GM21526 (cell line): ENCODE data around the gene SURF6.
"Not testable (repeated sequence)": the region's sequence is repeated elsewhere in the genome, so short reads cannot be mapped to it uniquely, and the experiment has no call there.

Source experiments
- ATAC-seq: cut with Tn5 transposase; IDR thresholded peaks from one replicate; pipeline ENCODE4 v1.9.1; 2021; ENCODE audit warnings: moderate library complexity; ENCODE audit not compliant: unreplicated experiment, low FRiP score

SURF6 gene

GRCh38 chr9:133348718-133349573, 13.0 kb upstream of the SURF6 start:
- no peak for ATAC-seq

DNA sequence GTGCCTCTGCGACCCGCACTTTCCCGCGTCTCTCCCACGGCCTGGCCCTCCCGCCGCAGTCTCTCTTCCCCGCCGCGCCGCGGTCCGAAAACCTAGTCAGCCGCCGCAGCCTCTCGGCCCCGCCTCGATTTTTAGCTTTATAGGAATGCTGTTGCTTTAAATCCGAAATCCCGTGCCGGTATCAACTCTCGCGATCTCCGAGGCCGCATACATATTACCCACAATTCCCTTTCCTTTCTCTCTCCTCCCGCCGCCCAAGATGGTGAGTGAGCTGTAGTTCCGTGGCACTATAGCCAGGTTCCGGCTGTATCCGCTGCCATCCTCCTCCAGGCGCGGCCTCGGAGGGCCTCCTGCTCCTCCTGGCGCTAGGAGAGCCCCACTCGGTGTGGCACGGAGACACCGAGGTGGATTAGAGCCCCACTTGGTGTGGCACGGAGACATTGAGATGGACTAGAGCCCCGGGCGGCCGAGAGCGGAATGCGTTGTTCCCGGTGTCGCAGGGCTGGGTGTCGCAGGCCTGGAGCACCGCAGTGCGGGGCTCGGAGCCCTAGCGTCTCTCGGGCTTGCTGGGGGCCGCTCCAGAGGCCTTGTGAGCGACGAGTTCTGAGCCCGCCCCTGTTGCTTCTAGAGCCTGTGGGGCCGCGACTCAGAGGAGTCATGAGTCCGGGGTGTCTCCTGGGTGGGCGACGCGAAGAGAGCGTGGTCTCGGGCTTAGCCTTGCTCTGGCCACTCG, 12.2 kb upstream of the SURF6 start, which contains the start of the genes MED22 and RPL7A:
MED22 (minus strand) TSS at position 147 of the 733 bp plus-strand sequence. CDS start 1,469 bp downstream, outside the sequence.
RPL7A (plus strand) TSS at position 234 of the 733 bp plus-strand sequence; CDS start at position 260, 26 bp downstream.
- ATAC-seq = peak; percentile 59

GRCh38 chr9:133347515-133347984, 11.6 kb upstream of the SURF6 start:
- ATAC-seq = peak; percentile 35

GRCh38 chr9:133346021-133346785, 10.2 kb upstream of the SURF6 start:
- ATAC-seq = no peak

GRCh38 chr9:133345596-133345995, 9.6 kb upstream of the SURF6 start:
- ATAC-seq = no peak

GRCh38 chr9:133344979-133345378, 9.0 kb upstream of the SURF6 start:
- no peak for ATAC-seq

DNA sequence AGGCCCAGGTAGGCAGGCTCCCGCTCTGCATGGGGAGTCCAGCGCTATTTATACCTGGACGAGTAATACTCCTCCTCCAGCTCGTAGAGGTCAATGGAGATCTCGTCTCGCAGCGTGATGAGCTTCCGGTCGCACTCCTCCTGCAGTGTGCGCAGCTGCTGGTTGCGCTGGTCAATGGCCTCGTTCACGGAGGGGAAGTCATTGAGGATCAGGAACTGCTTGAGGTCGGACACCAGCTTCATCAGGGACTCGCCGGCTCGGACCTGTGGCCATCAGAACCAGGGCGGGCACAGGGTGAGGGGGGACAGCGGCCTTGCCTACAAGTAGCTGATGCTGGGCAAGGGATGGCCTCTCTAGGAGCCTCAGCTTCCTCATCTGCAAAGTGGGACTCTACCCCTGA, 8.1 kb upstream of the SURF6 start:
- no peak for ATAC-seq

- ATAC-seq = no peak
These were observed 6.6 kb upstream of the SURF6 start for GRCh38 chr9:133342570-133342969.

GRCh38 chr9:133342069-133342406, 6.0 kb upstream of the SURF6 start:
- no peak for ATAC-seq

DNA sequence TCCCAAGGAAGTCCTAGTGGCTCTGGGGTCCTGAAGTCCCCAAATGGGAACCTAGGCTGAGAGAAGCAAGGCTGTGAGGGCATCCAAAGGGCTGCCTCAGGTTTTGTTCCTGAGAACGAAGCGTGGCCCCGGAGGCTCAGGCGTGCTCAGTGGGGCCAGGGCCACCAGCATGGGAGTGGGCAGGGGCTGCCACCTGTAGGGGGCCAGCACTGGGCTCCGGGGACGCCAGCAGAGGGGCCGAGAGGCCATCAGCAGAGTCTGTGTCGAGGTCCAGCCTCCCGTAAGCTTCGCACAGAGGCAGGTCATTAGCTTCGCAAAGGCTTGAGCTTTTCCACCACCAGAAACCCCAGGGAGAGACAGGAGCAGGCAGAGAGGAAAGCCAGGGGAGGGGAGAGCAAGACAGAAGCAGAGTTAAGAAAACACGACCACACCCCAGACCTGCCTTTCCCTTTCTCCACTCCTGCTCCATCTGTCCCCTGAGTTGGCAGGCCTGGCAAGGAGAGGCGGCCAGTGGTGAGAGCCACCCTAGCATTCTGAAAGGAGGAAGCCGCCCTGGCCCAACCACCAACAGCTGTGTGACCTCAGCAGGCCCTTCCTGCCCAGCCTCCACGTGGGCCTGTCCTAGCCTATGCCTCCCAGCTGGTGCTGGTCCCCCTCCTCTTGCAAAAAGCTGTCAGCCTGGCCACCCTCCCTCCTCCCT, 5.5 kb upstream of the SURF6 start:
- ATAC-seq = no peak

GRCh38 chr9:133340916-133341315, 4.9 kb upstream of the SURF6 start:
- no peak for ATAC-seq

DNA sequence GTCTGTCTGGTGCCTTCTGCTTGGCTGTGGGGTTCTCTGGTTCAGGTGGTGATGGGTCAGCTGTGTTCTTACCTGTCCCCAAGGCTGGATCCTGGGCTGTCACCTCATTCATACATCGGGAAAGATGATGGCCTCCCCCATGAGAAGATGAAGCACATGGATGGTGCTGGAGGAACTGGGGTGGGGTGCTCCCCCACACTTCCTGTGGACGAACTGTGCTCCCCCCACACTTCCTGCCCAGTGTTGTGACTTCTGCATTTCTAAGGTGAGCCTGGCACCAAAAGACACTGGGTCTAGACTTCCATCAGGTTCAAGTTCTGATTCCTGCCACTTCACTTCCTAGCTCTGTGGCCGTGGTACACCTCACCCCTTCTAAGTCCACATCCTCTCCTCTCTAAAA, 4.3 kb upstream of the SURF6 start:
- no peak for ATAC-seq

GRCh38 chr9:133339641-133340040, 3.7 kb upstream of the SURF6 start:
- ATAC-seq = no peak

- ATAC-seq = not testable (repeated sequence)
These were observed 1.1 kb downstream of the SURF6 start for GRCh38 chr9:133334888-133335287.

GRCh38 chr9:133334161-133334560, 1.8 kb downstream of the SURF6 start:
- no peak for ATAC-seq

- ATAC-seq = no peak
These were observed 2.4 kb downstream of the SURF6 start for GRCh38 chr9:133333566-133333965.

DNA sequence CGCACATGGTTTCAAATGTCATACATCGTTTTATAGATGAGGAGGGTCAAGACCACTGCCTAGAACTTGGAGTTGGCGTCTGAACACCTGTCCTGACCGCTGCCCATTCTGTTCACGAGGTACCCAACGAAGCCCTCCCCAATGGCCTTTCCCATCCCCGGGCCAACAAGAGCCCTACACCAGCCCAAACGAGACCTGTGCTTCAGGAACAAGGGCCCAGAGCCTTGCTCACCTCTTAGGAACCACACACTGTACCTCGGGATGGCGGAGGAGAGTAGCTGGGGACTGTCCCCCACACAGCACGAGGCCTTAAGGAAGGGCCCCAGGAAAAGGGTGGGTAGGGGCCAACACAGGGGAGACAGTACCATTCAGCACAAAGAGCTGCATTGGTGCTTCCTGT, 3.0 kb downstream of the SURF6 start:
- no peak for ATAC-seq

GRCh38 chr9:133332381-133332730, 3.6 kb downstream of the SURF6 start:
- no peak for ATAC-seq

- ATAC-seq = no peak
These were observed 4.2 kb downstream of the SURF6 start for GRCh38 chr9:133331641-133332380.

GRCh38 chr9:133331221-133331620, 4.8 kb downstream of the SURF6 start:
- ATAC-seq = no peak
